Activated B cell treated with CpG ODN at 0.5 μM for 24 hours (primary cell): ENCODE results near the gene GNAO1. TPM values are rescaled to one million over a fixed set of nuclear protein-coding genes. Genes with fewer than 3 reads are reported as not detected.

ENCODE experiments used
- ATAC-seq: fragments of 200-7000 bp; cut with Tn5 transposase; one replicate; pipeline ENCODE4 v1.10.0; 2021; ENCODE audit warnings: low read depth, mild to moderate bottlenecking, moderate library complexity
- CTCF ChIA-PET: fragments of 350-600 bp; sonication (Branson Sonifier 250); formaldehyde crosslinking; loops from one replicate; lab custom pipeline; 2021; ENCODE audit warnings: antibody characterized with exemption; lab: Charles Lee
- POLR2A ChIA-PET: fragments of 350-600 bp; sonication (Branson Sonifier 250); formaldehyde crosslinking; loops from one replicate; lab custom pipeline; 2021; ENCODE audit warnings: antibody characterized with exemption; lab: Charles Lee
- DNase-seq: peaks from one replicate; pipeline ENCODE4 v3.0.0; 2022
- H3K27ac Mint-ChIP-seq: one replicate; pipeline ENCODE4 v1.8.0; 2020; ENCODE audit warnings: mixed read lengths
- H3K27me3 Mint-ChIP-seq: one replicate; pipeline ENCODE4 v1.8.0; 2021; ENCODE audit warnings: mixed read lengths
- H3K36me3 Mint-ChIP-seq: one replicate; pipeline ENCODE4 v1.8.0; 2021; ENCODE audit warnings: low read depth, mixed read lengths
- H3K4me1 Mint-ChIP-seq: one replicate; pipeline ENCODE4 v1.8.0; 2021; ENCODE audit warnings: mixed read lengths
- H3K4me3 Mint-ChIP-seq: one replicate; pipeline ENCODE4 v1.8.0; 2020; ENCODE audit warnings: mild to moderate bottlenecking, mixed read lengths
- H3K9me3 Mint-ChIP-seq: one replicate; pipeline ENCODE4 v1.8.0; 2020; ENCODE audit warnings: mixed read lengths
- intact Hi-C: fragments of 100-400 bp; cut with micrococcal nuclease; formaldehyde crosslinking; loops from one replicate; pipeline ENCODE4 v1.15.1; 2024
- total RNA-seq: library from RNA; stranded (reverse); gene quantifications from 2 replicates; pipeline ENCODE4 v1.2.3, GENCODE V29; 2022
- TF ChIP-seq, protein P1 (sequence below): fragments of 200-600 bp; IDR thresholded peaks from one replicate; pipeline ENCODE4 v1.8.0; 2022; ENCODE audit warnings: antibody characterized with exemption, mild to moderate bottlenecking

Gene GNAO1
- total RNA-seq, 1 donor from 2014 or later = 0.53 TPM

DNA sequence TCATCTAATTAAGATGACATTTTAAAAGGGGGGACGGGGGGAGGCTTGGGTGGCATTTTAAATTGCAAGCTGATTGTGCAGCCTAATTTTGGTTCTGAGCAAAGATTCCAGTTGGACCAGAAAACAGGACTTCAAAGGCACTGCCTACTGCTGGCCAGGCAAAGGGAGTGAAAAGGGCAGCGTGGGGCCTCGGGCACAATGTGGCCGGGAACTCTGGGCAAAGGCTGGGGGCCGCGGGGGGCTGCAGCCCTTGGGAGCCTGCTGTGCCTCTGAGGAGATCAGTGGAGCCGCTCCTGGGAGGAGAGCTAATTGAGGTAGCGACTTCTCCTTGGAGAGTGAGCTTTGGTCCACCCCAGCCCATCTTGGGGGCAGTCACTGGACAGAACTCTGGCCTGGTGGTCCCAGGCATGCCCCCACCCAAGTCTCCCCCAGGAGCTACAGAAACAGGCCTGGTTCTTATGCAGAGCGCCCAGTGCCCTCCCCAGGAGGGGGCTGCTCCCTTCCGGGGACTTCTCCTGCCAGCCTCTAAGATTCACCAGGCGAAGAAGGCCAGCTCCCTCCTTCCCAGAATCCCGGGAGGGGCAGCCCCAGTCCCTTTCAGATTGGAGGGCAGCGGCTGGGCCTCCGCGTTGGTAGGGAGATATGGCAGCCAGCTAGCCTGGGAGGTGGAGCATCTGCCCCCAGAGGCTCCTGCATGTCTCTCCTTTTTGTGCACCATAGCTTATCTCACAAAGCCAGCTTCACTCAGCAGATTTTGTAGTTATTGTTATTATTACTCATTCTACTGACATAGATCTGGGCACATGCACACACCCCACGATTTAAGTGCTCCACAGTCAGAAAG is 115.6 kb downstream of the GNAO1 start:
- no peak for ATAC-seq
- H3K4me3 Mint-ChIP-seq = no peak overlapping the region

DNA sequence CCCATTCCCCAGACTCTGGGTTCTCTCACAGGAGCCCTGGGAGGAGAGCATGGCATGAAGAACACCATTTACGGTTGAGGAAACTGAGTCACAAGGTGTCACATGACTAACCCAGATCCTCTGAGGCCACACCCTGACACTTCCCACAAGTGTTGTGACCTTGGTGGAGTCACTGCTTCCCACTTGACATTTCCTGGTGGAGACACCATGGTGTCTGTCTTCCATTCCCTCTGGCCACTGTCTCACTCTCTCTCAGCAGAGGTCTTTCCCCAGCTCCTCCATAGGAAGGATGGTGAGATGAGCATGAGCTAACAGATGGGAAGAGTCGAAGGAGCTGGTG is 116.2 kb downstream of the GNAO1 start:
- TF ChIP-seq, protein P1, sequence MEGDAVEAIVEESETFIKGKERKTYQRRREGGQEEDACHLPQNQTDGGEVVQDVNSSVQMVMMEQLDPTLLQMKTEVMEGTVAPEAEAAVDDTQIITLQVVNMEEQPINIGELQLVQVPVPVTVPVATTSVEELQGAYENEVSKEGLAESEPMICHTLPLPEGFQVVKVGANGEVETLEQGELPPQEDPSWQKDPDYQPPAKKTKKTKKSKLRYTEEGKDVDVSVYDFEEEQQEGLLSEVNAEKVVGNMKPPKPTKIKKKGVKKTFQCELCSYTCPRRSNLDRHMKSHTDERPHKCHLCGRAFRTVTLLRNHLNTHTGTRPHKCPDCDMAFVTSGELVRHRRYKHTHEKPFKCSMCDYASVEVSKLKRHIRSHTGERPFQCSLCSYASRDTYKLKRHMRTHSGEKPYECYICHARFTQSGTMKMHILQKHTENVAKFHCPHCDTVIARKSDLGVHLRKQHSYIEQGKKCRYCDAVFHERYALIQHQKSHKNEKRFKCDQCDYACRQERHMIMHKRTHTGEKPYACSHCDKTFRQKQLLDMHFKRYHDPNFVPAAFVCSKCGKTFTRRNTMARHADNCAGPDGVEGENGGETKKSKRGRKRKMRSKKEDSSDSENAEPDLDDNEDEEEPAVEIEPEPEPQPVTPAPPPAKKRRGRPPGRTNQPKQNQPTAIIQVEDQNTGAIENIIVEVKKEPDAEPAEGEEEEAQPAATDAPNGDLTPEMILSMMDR = no peak
- ATAC-seq = no peak
- Mint-ChIP-seq H3K9me3 (peaks cover 3% of the 10 kb centered on the region), H3K27ac (no peak overlapping the region), H3K4me3 (no peak overlapping the region), H3K36me3 (no peaks in the 10 kb centered on the region), H3K4me1 (no peaks in the 10 kb centered on the region), H3K27me3 (peaks cover 7% of the 10 kb centered on the region)
- CTCF ChIA-PET = interaction anchor here (1.2 kb wide), 1 partner anchor 16 kb away, joined by 3 read pairs; no protein-coding TSS in a partner anchor
- intact Hi-C loops = no loop called here
- POLR2A ChIA-PET = no interaction called here
- no peak for DNase-seq

More for the DNA sequence above, 115.6 kb downstream of the GNAO1 start:
- no peaks in the 10 kb centered on the region for H3K36me3 Mint-ChIP-seq
- H3K27me3 Mint-ChIP-seq = peaks cover 7% of the 10 kb centered on the region
- ChIA-PET POLR2A (no interaction called here), CTCF (interaction anchor here (1.2 kb wide), 1 partner anchor 16 kb away, joined by 3 read pairs; no protein-coding TSS in a partner anchor)
- TF ChIP-seq, protein P1 = no peak
- H3K4me1 Mint-ChIP-seq = no peaks in the 10 kb centered on the region
- DNase-seq = no peak
- intact Hi-C loops = no loop called here
- H3K9me3 Mint-ChIP-seq = peaks cover 3% of the 10 kb centered on the region
- H3K27ac Mint-ChIP-seq = no peak overlapping the region

DNA sequence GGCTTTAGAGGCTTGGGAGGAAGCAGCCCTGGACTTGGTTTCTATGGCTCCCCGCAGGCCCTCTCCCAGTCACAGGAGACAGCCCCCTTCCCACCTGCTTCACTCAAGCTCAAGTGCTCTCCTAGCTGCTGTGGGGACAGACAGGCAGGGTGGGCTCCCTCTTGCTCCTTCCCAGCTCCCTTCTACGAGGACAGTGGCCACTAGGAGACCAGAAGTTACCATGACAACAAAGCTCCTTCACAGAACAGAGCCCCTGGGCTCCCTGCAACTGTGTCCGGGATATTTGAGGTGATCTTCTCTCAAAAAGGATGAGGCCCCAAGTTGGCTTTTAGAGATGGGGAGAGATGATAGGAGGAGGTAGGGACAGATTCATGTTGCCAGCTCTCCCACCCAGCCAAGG is 117.7 kb downstream of the GNAO1 start:
- Mint-ChIP-seq H3K4me1 (no peaks in the 10 kb centered on the region), H3K36me3 (no peaks in the 10 kb centered on the region), H3K27ac (no peak overlapping the region), H3K9me3 (peaks cover 3% of the 10 kb centered on the region), H3K4me3 (no peak overlapping the region), H3K27me3 (peaks cover 7% of the 10 kb centered on the region)
- no peak for DNase-seq
- intact Hi-C loops = no loop called here
- ChIA-PET POLR2A (no interaction called here), CTCF (interaction anchor here (0.9 to 1.1 kb wide), 2 partner anchors 9 to 844 kb away, joined by 3 read pairs; no protein-coding TSS in a partner anchor)
- no peak for ATAC-seq
- TF ChIP-seq, protein P1 = no peak

DNA sequence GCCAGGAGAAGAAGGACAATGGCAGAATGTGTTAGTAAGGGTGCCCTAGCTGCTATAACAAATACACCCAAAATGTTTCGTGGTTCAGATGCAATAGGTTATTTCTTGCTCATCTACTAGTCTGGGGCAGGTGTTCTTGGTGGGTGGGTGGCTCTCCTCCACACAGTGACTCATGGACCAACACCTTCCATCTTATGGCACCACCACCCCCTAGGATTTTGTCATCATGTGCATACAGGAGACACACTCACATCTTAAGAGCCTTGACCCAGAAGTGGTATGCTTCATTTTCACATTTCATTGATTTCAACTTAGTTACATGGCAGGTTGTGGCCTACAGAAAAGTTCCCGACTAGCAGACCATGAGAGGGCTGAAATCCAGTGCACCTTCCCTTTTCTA is 119.4 kb downstream of the GNAO1 start:
- CTCF ChIA-PET = no interaction called here
- POLR2A ChIA-PET = no interaction called here
- Mint-ChIP-seq H3K27ac (no peak overlapping the region), H3K27me3 (peaks cover 4% of the 10 kb centered on the region), H3K4me1 (no peaks in the 10 kb centered on the region), H3K9me3 (peaks cover 3% of the 10 kb centered on the region), H3K36me3 (no peaks in the 10 kb centered on the region), H3K4me3 (no peak overlapping the region)
- DNase-seq (no peak), ATAC-seq (no peak)
- TF ChIP-seq, protein P1 = no peak
- intact Hi-C loops = loop anchor here (10.0 kb wide), 1 partner anchor 394 kb away; no protein-coding TSS in a partner anchor

DNA sequence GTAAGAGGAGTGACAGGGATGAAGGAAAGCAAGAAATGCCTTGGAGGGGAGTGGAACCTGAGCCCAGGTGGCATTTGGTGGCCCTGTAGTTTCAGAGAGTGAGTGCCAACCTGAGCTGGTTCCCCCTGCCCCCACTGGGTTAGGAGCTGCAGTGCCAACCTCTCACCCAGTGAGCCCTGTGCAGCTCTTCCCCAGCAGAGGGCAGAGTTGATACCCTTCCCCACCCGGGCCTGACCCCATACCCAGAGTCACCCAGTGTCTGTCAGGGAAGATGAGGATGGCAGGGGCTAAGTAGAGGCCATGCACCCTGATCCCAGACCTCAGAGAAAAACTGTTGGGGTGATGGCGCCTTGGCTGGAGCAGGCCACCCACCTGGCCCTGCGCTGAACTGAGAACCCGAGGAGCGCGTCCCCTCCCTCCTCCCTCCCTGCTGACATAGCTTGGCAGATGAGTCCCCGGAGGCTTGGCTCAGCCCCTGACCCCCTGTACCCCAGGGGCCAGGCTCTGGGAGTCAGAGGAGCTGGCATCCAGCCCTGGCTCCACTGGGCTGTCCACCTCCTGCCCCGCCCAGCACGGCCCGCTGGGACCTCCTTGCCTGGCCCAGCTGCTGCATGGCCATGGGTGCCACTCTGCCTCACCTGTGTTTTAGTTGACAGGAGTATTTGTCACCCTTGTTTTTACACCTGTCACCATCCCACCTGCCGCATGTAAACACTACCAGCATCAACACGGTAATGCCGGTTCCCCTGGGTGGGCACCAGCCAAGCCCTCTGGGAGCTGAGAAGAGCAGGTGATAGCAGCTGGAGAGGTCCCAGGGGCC is 120.1 kb downstream of the GNAO1 start:
- CTCF ChIA-PET = no interaction called here
- POLR2A ChIA-PET = no interaction called here
- H3K27me3 Mint-ChIP-seq = peaks cover 4% of the 10 kb centered on the region
- intact Hi-C loops = loop anchor here (10.0 kb wide), 1 partner anchor 393 kb away; no protein-coding TSS in a partner anchor
- TF ChIP-seq, protein P1 = no peak
- no peak overlapping the region for H3K4me3 Mint-ChIP-seq
- no peak for DNase-seq
- no peak overlapping the region for H3K27ac Mint-ChIP-seq
- ATAC-seq = no peak
- H3K9me3 Mint-ChIP-seq = peaks cover 3% of the 10 kb centered on the region
- no peaks in the 10 kb centered on the region for H3K4me1 Mint-ChIP-seq
- H3K36me3 Mint-ChIP-seq = no peaks in the 10 kb centered on the region
